GM18505 (cell line): ENCODE measurements around the gene MPHOSPH9.

Source experiments
- ATAC-seq: cut with Tn5 transposase; IDR thresholded peaks from one replicate; pipeline ENCODE4 v1.9.1; 2021; ENCODE audit not compliant: unreplicated experiment
- POLR2A ChIP-seq: IDR thresholded peaks from 4 replicates; pipeline ENCODE4 v1.6.1; 2011; ENCODE audit warnings: borderline replicate concordance; ENCODE audit not compliant: insufficient read depth, insufficient read length; ENCODE audit errors: extremely low read depth

Gene MPHOSPH9

DNA sequence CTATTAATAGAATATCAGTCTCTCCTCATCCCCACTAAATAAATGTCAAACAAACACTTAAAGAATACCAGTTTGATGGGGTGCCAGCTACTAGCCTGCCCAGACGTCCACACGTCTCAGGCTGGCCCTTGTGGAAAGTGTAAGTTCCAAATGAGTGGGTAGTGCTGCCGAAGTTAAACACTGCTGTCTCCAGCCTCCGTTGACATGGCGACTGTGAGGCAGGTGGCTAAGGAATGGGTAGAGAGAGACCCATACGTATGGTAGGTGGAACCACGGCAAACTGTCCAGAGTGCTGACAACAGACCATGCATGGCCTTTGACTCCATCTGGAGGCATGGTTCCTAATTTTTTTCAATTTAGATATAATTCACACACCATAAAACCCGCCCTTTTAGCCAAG, 119.9 kb downstream of the MPHOSPH9 start:
- no peak for TF ChIP-seq POLR2A
- ATAC-seq: no peak

DNA sequence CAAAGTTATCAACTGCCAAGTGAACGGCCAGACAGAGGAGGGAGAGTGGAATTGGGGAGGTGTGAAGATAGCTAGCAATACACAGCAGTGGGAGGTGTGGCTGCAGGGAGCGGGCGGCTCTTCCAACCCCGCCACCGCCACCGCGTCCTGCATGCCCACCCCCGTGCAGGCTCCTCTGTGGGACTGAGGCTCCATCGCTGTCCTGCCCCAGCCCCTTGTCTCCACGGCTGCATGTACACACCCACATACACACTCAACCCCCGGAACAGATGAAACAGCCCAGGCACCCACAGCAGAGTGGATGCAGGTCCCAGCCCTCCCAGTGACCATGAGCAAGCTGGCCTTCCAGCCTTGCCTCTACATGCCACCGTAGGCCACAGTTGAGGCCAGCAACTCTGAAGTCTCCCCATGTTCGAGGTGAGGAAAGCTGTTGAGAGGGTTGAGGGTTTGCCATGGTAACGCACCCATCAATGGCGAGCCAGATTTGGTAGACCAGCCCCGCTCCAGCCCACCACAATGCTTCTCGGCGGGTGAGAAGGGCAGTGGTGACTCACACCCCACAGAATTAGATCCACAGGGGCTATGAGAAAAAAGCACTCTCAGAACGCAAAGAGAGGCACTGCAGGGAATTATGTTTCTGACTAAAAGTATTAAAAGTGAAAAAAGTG, 121.3 kb downstream of the MPHOSPH9 start:
- no peak for TF ChIP-seq POLR2A
- ATAC-seq: no peak

GRCh38 chr12:123109319-123109772, 123.6 kb downstream of the MPHOSPH9 start:
- ATAC-seq: no peak
- no peak for TF ChIP-seq POLR2A

DNA sequence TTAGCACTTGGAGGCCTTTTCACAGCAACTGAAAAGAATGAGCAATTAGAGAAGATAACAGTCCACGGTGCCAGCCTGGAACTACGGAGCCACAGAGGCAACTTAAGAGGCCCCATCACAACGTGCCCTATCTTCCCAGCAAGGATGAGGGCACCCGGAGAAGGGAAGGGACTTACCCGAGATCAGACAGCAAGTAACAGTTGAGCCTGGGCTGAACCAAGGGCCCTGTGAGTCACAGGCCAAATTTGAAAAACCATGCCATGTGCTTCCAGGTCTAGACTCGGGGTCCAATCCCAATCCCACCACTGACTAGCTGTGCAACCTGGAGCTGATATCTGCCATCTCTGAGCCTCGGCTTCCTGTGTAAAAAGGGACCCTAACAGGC, 124.3 kb downstream of the MPHOSPH9 start:
- no peak for TF ChIP-seq POLR2A
- ATAC-seq: no peak

DNA sequence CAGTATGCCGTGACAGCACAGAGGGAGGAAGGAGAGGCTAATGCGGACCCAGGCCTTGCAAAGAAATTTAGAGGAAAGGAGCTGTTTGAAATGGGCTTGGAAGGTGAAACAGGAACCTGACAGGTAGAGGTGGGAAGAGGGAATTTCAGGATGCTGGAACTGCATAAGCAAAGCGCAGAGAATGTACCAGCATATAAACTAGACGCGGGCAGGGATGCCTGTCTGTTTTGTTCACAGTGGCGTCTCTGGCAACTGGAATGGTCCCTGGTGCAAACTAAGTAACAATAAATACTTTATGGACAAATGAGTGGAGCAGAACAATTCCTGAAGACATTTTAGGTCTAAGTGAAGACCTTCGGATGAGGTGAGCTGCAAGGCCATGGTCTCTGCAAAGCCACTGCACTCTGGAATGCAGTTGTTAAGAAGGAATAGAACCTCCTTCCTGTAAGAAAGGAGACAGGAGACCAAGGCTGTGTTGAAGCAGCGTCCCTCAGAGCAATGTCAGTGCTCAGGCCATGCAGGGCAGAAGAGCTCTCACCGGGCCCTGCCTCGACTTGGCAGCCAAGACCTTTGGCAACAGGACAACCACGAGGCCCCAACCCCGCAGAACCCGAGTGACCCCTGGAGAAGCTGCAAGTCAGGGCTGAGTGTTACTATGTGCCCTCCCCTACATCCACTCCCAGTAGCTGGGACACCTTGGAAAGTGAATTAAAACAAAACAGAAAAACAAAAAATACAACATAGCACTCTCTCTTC, 124.8 kb downstream of the MPHOSPH9 start:
- no peak for ATAC-seq
- no peak for TF ChIP-seq POLR2A

GRCh38 chr12:123106640-123107359, 126.1 kb downstream of the MPHOSPH9 start:
- no peak for ATAC-seq

GRCh38 chr12:123105211-123105826, 127.6 kb downstream of the MPHOSPH9 start:
- no peak for ATAC-seq
- TF ChIP-seq POLR2A: no peak

More at GRCh38 chr12:123106640-123107359, 126.1 kb downstream of the MPHOSPH9 start:
- no peak for TF ChIP-seq POLR2A

DNA sequence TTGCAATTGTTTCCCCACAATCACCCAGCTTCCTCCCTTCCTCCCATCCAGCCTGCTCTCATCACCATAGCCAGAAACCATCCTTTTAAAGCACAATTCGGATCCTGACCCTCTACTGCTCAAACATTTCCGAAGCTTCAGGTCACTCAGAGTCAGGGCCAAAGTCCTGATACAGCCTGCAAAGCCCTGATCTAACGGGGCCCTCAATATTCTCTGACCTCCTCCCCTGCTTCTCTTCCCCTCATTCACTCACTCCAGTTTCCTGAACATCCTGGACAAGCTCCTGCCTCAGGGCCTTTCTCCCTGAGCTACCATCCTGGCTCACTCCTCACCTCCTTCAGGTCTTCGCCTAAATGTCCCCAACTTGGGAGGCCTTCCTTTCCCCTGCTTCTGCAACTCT, 128.1 kb downstream of the MPHOSPH9 start:
- no peak for ATAC-seq
- TF ChIP-seq POLR2A: no peak
